Measurements from ENCODE around the gene CEBPZOS.
A peak's percentile ranks its signal among the peaks of the same experiment; 100 is the strongest.
"Not testable (repeated sequence)": the region's sequence is repeated elsewhere in the genome, so short reads cannot be mapped to it uniquely, and the experiment has no call there.

Gene CEBPZOS

GRCh38 chr2:37191747-37192146 is 4.5 kb upstream of the CEBPZOS start:
- DNase-seq = no peak

GRCh38 chr2:37192551-37192950 is 3.7 kb upstream of the CEBPZOS start:
- DNase-seq = no peak

GRCh38 chr2:37195862-37196319 is 405 bp upstream of the CEBPZOS start:
- not testable (repeated sequence) for DNase-seq

- no peak for DNase-seq
Measured at GRCh38 chr2:37198681-37199065, 2.4 kb downstream of the CEBPZOS start.

GRCh38 chr2:37201208-37201607 is 4.9 kb downstream of the CEBPZOS start:
- DNase-seq = no peak

- DNase-seq = peak; percentile 31 to 52
Measured at GRCh38 chr2:37201766-37202165, 5.5 kb downstream of the CEBPZOS start.

- DNase-seq = no peak
Measured at GRCh38 chr2:37203708-37204107, 7.4 kb downstream of the CEBPZOS start.

GRCh38 chr2:37205071-37205661 is 8.9 kb downstream of the CEBPZOS start:
- DNase-seq = not testable (repeated sequence)

GRCh38 chr2:37205689-37206341 is 9.5 kb downstream of the CEBPZOS start:
- DNase-seq = no peak

GRCh38 chr2:37206760-37207159 is 10.5 kb downstream of the CEBPZOS start:
- not testable (repeated sequence) for DNase-seq

GRCh38 chr2:37211212-37211611 is 14.9 kb downstream of the CEBPZOS start:
- no peak for DNase-seq

GRCh38 chr2:37211939-37212338 is 15.6 kb downstream of the CEBPZOS start:
- no peak for DNase-seq

GRCh38 chr2:37215250-37215649 is 19.0 kb downstream of the CEBPZOS start:
- DNase-seq = no peak

- no peak for DNase-seq
Measured at GRCh38 chr2:37219046-37219445, 22.8 kb downstream of the CEBPZOS start.

GRCh38 chr2:37223131-37223530 is 26.8 kb downstream of the CEBPZOS start:
- no peak for DNase-seq

GRCh38 chr2:37224063-37224462 is 27.8 kb downstream of the CEBPZOS start:
- DNase-seq = no peak

- DNase-seq = not testable (repeated sequence)
Measured at GRCh38 chr2:37225129-37225528, 28.8 kb downstream of the CEBPZOS start.

- DNase-seq = no peak
Measured at GRCh38 chr2:37226863-37227262, 30.6 kb downstream of the CEBPZOS start.

GRCh38 chr2:37228788-37229187 is 32.5 kb downstream of the CEBPZOS start:
- no peak for DNase-seq

GRCh38 chr2:37230581-37230980 is 34.3 kb downstream of the CEBPZOS start:
- no peak for DNase-seq

GRCh38 chr2:37231241-37232130 is 35.2 kb downstream of the CEBPZOS start, which contains the start of the genes CEBPZ and NDUFAF7:
CEBPZ (minus strand) TSS chr2:37231596; CDS start chr2:37231567, 29 bp downstream.
NDUFAF7 (plus strand) TSS chr2:37231658; CDS start chr2:37231706, 48 bp downstream.
- DNase-seq = peak; percentile 94 to 95

GRCh38 chr2:37232131-37232933 is 36.0 kb downstream of the CEBPZOS start:
- no peak for DNase-seq

GRCh38 chr2:37243435-37243834 is 47.1 kb downstream of the CEBPZOS start:
- no peak for DNase-seq
